B cell (primary cell): ENCODE measurements around the gene TANK.

ENCODE experiments used
- EZH2 ChIP-seq: IDR thresholded peaks from 2 replicates; pipeline ENCODE4 v1.6.1; 2012; ENCODE audit warnings: borderline replicate concordance, low read depth, mild to moderate bottlenecking, moderate library complexity, low read length; ENCODE audit not compliant: insufficient read depth, poor library complexity, severe bottlenecking
- TF ChIP-seq, protein P1 (sequence below): fragments of 200-600 bp; IDR thresholded peaks from one replicate; pipeline ENCODE4 v1.8.0; 2022; ENCODE audit warnings: antibody characterized with exemption, mild to moderate bottlenecking

- TF ChIP-seq, protein P1, sequence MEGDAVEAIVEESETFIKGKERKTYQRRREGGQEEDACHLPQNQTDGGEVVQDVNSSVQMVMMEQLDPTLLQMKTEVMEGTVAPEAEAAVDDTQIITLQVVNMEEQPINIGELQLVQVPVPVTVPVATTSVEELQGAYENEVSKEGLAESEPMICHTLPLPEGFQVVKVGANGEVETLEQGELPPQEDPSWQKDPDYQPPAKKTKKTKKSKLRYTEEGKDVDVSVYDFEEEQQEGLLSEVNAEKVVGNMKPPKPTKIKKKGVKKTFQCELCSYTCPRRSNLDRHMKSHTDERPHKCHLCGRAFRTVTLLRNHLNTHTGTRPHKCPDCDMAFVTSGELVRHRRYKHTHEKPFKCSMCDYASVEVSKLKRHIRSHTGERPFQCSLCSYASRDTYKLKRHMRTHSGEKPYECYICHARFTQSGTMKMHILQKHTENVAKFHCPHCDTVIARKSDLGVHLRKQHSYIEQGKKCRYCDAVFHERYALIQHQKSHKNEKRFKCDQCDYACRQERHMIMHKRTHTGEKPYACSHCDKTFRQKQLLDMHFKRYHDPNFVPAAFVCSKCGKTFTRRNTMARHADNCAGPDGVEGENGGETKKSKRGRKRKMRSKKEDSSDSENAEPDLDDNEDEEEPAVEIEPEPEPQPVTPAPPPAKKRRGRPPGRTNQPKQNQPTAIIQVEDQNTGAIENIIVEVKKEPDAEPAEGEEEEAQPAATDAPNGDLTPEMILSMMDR = no peak
- TF ChIP-seq EZH2 = no peak
Observed at GRCh38 chr2:161170958-161171932, 11.0 kb downstream of the TANK start.
